ENCODE measurements around the gene PPP1R26. TPM values are rescaled to one million over a fixed set of nuclear protein-coding genes. Genes with fewer than 3 reads are reported as not detected.

PPP1R26 gene
- total and polyA plus RNA-seq, 9 of the 15 experiments (the other 6 are each of a cell fraction or from before 2014, with no cell fraction given) = 0.77 to 26.8 (median 9.3) TPM

GRCh38 chr9:135468854-135469521 lies 10.6 kb upstream of the PPP1R26 start (continued):
- peak in 1 of 2 experiments; percentile 86; a peak in 1 of 4 replicates for TF ChIP-seq ARNT (IDR thresholded peaks at IDR 0.05)
- TF ChIP-seq ZMIZ1 (IDR thresholded peaks at IDR 0.05; ENCODE audit: low read depth in 2 of 2, low read length in 2 of 2) = peak in 1 of 2 experiments; percentile 36; a peak in 1 of 4 replicates
- TF ChIP-seq ZEB2 (IDR thresholded peaks at IDR 0.05) = peak; percentile 83
- TF ChIP-seq TFAP4 (CRISPR knock-in tag; IDR thresholded peaks at IDR 0.05; ENCODE audit: borderline replicate concordance) = peak; percentile 51; the same call in 1 of the 2 replicates
- no peak for TF ChIP-seq THAP12 (CRISPR knock-in tag; IDR thresholded peaks at IDR 0.05)
- TF ChIP-seq SNIP1 (IDR thresholded peaks at IDR 0.05; ENCODE audit: low read depth) = peak; percentile 6; the same call in 1 of the 2 replicates
- TF ChIP-seq HDAC2 (IDR thresholded peaks at IDR 0.05) = peak; percentile 90
- TF ChIP-seq CREM (IDR thresholded peaks at IDR 0.05; ENCODE audit: low read depth) = peak; percentile 59
- peak in 1 of 3 experiments; percentile 51 for TF ChIP-seq YY1 (IDR thresholded peaks at IDR 0.05; ENCODE audit: borderline replicate concordance in 1 of 3, control insufficient read depth in 1 of 3, extremely low read depth in 1 of 3, insufficient read depth in 3 of 3, insufficient read length in 1 of 3, insufficient replicate concordance in 2 of 3, low read depth in 1 of 3, low read length in 2 of 3)
- TF ChIP-seq NR2C2 (CRISPR knock-in tag; IDR thresholded peaks at IDR 0.05) = no peak
- TF ChIP-seq NR2C2 (tag; IDR thresholded peaks at IDR 0.05) = peak; percentile 45; the same call in 1 of the 2 replicates
- TF ChIP-seq CTBP1 (IDR thresholded peaks at IDR 0.05; ENCODE audit: borderline replicate concordance) = peak; percentile 86
- TF ChIP-seq POLR2G (IDR thresholded peaks at IDR 0.05; ENCODE audit: low read depth, low read length) = no peak
- TF ChIP-seq ZNF592 (IDR thresholded peaks at IDR 0.05) = 0 out of 2 replicates have a peak, but pooled peaks have one; percentile 42
- no peak for TF ChIP-seq CEBPB (tag; IDR thresholded peaks at IDR 0.05)

Measured in K562 (cell line).